A673 (cell line): Measurements from ENCODE around the gene VMO1. TPM values are rescaled to one million over a fixed set of nuclear protein-coding genes. Genes with fewer than 3 reads are reported as not detected.

ENCODE experiments used
- BruUV-seq: library from RNA; stranded (reverse); fragments of 400-500 nt; replicated peaks from 2 replicates; lab custom pipeline; 2021; lab: Mats Ljungman, UMichigan
- CTCF ChIA-PET: fragments of 300-600 bp; sonication (Branson Sonifier 250); formaldehyde crosslinking; loops from one replicate; lab custom pipeline; 2022; ENCODE audit warnings: antibody characterized with exemption; lab: Charles Lee
- POLR2A ChIA-PET: fragments of 300-600 bp; sonication (Branson Sonifier 250); formaldehyde crosslinking; loops from one replicate; lab custom pipeline; 2022; ENCODE audit warnings: antibody characterized with exemption; ENCODE audit not compliant: low non-redundant PET; lab: Charles Lee
- DNase-seq: peaks from one replicate; pipeline ENCODE4 v3.0.0-alpha.2; 2015; ENCODE audit warnings: low spot score
- H3K27ac ChIP-seq: fragments of 200-600 bp; sonication (generic); 2 replicates; pipeline ENCODE4 v1.5.1; 2016; ENCODE audit warnings: mixed run types, low read depth, mild to moderate bottlenecking, mixed read lengths, antibody characterized with exemption, low read length; ENCODE audit not compliant: poor library complexity, severe bottlenecking
- H3K27me3 ChIP-seq: fragments of 200-600 bp; sonication (generic); replicated peaks from 2 replicates; pipeline ENCODE4 v1.6.1; 2017; ENCODE audit warnings: mixed run types, low read depth, mild to moderate bottlenecking, mixed read lengths, antibody characterized with exemption, low read length; ENCODE audit not compliant: insufficient read depth, poor library complexity
- H3K36me3 ChIP-seq: fragments of 200-600 bp; sonication (generic); 2 replicates; pipeline ENCODE4 v1.6.1; 2016; ENCODE audit warnings: mixed run types, mild to moderate bottlenecking, mixed read lengths, antibody characterized with exemption, low read length; ENCODE audit not compliant: insufficient read depth, poor library complexity, severe bottlenecking
- H3K4me1 ChIP-seq: fragments of 200-600 bp; sonication (generic); 2 replicates; pipeline ENCODE4 v1.6.1; 2017; ENCODE audit warnings: mixed run types, mild to moderate bottlenecking, mixed read lengths, antibody characterized with exemption, low read length; ENCODE audit not compliant: insufficient read depth, poor library complexity, severe bottlenecking
- H3K4me3 ChIP-seq: fragments of 200-600 bp; sonication (generic); 2 replicates; pipeline ENCODE4 v1.5.1; 2016; ENCODE audit warnings: low read depth, mixed run types, mild to moderate bottlenecking, mixed read lengths, low read length; ENCODE audit not compliant: poor library complexity, severe bottlenecking
- H3K9me3 ChIP-seq: fragments of 200-600 bp; sonication (generic); 2 replicates; pipeline ENCODE4 v1.6.1; 2016; ENCODE audit warnings: mixed run types, low read depth, mild to moderate bottlenecking, mixed read lengths, antibody characterized with exemption, low read length; ENCODE audit not compliant: poor library complexity, severe bottlenecking
- CTCF ChIP-seq: fragments of 300-800, 200-600 bp; sonication (generic); conservative IDR thresholded peaks from 2 replicates; pipeline ENCODE4 v1.5.1; 2017; ENCODE audit warnings: low read depth, mild to moderate bottlenecking, antibody characterized with exemption, low read length, moderate library complexity, mixed read lengths
- EZH2 ChIP-seq: fragments of 200-600 bp; sonication (generic); IDR thresholded peaks from 2 replicates; pipeline ENCODE4 v1.6.1; 2017; ENCODE audit warnings: borderline replicate concordance, low read depth, mild to moderate bottlenecking, mixed read lengths, antibody characterized with exemption, low read length; ENCODE audit not compliant: poor library complexity, severe bottlenecking
- intact Hi-C: fragments of 100-400 bp; cut with micrococcal nuclease; formaldehyde crosslinking; loops from one replicate; pipeline ENCODE4 v1.10.0; 2022; ENCODE audit not compliant: unreplicated experiment
- total RNA-seq: library from RNA; stranded (reverse); gene quantifications from 2 replicates; pipeline ENCODE4 v1.2.3, GENCODE V29; 2021

The VMO1 gene
- total RNA-seq, 1 experiment from 2014 or later = 28.6 TPM

GRCh38 chr17:4759776-4760236, 26.4 kb downstream of the VMO1 start:
- no peak overlapping the region for H3K4me3 ChIP-seq
- TF ChIP-seq CTCF (no peak), EZH2 (no peak)
- no peaks in the 10 kb centered on the region for H3K9me3 ChIP-seq
- BruUV-seq = no TSS peak
- ChIA-PET POLR2A (no interaction called here), CTCF (no interaction called here)
- no peaks in the 10 kb centered on the region for H3K36me3 ChIP-seq
- H3K27me3 ChIP-seq = peaks cover 4% of the 10 kb centered on the region
- intact Hi-C loops = no loop called here
- H3K27ac ChIP-seq = no peak overlapping the region
- no peak for DNase-seq
- no peaks in the 10 kb centered on the region for H3K4me1 ChIP-seq

GRCh38 chr17:4753392-4753791, 32.8 kb downstream of the VMO1 start:
- no peak for TF ChIP-seq CTCF
- TF ChIP-seq EZH2 = no peak
- Histone ChIP-seq H3K4me1 (no peaks in the 10 kb centered on the region), H3K36me3 (no peaks in the 10 kb centered on the region), H3K4me3 (no peak overlapping the region), H3K9me3 (no peaks in the 10 kb centered on the region), H3K27ac (no peak overlapping the region), H3K27me3 (peaks cover 30% of the 10 kb centered on the region)
- ChIA-PET POLR2A (interaction anchor here (0.6 kb wide), 1 partner anchor 43 kb away, joined by 3 read pairs; no protein-coding TSS in a partner anchor), CTCF (no interaction called here)
- intact Hi-C loops = no loop called here
- BruUV-seq = no TSS peak
- no peak for DNase-seq

- H3K36me3 ChIP-seq = no peaks in the 10 kb centered on the region
- peaks cover 37% of the 10 kb centered on the region for H3K27me3 ChIP-seq
- H3K27ac ChIP-seq = no peak overlapping the region
- no TSS peak for BruUV-seq
- intact Hi-C loops = no loop called here
- no peaks in the 10 kb centered on the region for H3K9me3 ChIP-seq
- no peak for DNase-seq
- no peaks in the 10 kb centered on the region for H3K4me1 ChIP-seq
- CTCF ChIA-PET = no interaction called here
- TF ChIP-seq CTCF = no peak
- POLR2A ChIA-PET = no interaction called here
- no peak overlapping the region for H3K4me3 ChIP-seq
These were observed 34.2 kb downstream of the VMO1 start for GRCh38 chr17:4751932-4752331.
